Caco-2 (cell line): ENCODE data around the gene C1RL. TPM values are rescaled to one million over a fixed set of nuclear protein-coding genes. Genes with fewer than 3 reads are reported as not detected.

Source experiments
- BruUV-seq: library from RNA; stranded (reverse); fragments of 400-500 nt; replicated peaks from 2 replicates; lab custom pipeline; 2021; lab: Mats Ljungman, UMichigan
- CTCF ChIA-PET: fragments of 300-600 bp; sonication (Branson Sonifier 250); formaldehyde crosslinking; loops from one replicate; lab custom pipeline; 2022; ENCODE audit warnings: antibody characterized with exemption; lab: Charles Lee
- POLR2A ChIA-PET: fragments of 300-600 bp; sonication (Branson Sonifier 250); formaldehyde crosslinking; loops from one replicate; lab custom pipeline; 2022; ENCODE audit warnings: antibody characterized with exemption; lab: Charles Lee
- DNase-seq, 2 experiments: peaks; one replicate each; pipeline versions ENCODE4 v3.0.0 to v3.0.0-alpha.2; 2020 to 2022
- H3K27me3 ChIP-seq: replicated peaks from 2 replicates; pipeline ENCODE4 v1.6.0; 2011; ENCODE audit warnings: low read length; ENCODE audit not compliant: control insufficient read depth, insufficient read depth
- H3K36me3 ChIP-seq: 2 replicates; pipeline ENCODE4 v1.5.1; 2011; ENCODE audit warnings: low read length; ENCODE audit not compliant: control insufficient read depth, insufficient read depth
- H3K4me1 ChIP-seq: fragments of 250-450 bp; sonication (Bioruptor Pico); 2 replicates; pipeline ENCODE4 v1.5.1; 2020; ENCODE audit warnings: mild to moderate bottlenecking
- H3K4me3 ChIP-seq: 2 replicates; pipeline ENCODE4 v1.5.1; 2011; ENCODE audit warnings: low read depth, mild to moderate bottlenecking, control low read depth, low read length
- H3K9me3 ChIP-seq: fragments of 250-450 bp; sonication (Bioruptor Pico); 2 replicates; pipeline ENCODE4 v1.5.1; 2020; ENCODE audit warnings: mild to moderate bottlenecking, moderate library complexity
- H3K27ac Mint-ChIP-seq: one replicate; pipeline ENCODE4 v1.8.0; 2022; ENCODE audit warnings: mixed read lengths; ENCODE audit not compliant: unreplicated experiment
- H3K27me3 Mint-ChIP-seq: one replicate; pipeline ENCODE4 v1.8.0; 2022; ENCODE audit warnings: mixed read lengths; ENCODE audit not compliant: insufficient read depth, unreplicated experiment
- H3K36me3 Mint-ChIP-seq: one replicate; pipeline ENCODE4 v1.8.0; 2022; ENCODE audit warnings: mild to moderate bottlenecking, mixed read lengths; ENCODE audit not compliant: insufficient read depth, unreplicated experiment
- H3K4me1 Mint-ChIP-seq: one replicate; pipeline ENCODE4 v1.8.0; 2022; ENCODE audit warnings: low read depth, mixed read lengths; ENCODE audit not compliant: unreplicated experiment
- H3K4me3 Mint-ChIP-seq: one replicate; pipeline ENCODE4 v1.8.0; 2022; ENCODE audit warnings: mild to moderate bottlenecking, moderate library complexity, mixed read lengths; ENCODE audit not compliant: unreplicated experiment
- H3K9me3 Mint-ChIP-seq: one replicate; pipeline ENCODE4 v1.8.0; 2022; ENCODE audit warnings: mixed read lengths; ENCODE audit not compliant: unreplicated experiment
- intact Hi-C: fragments of 100-400 bp; cut with micrococcal nuclease; formaldehyde crosslinking; loops from one replicate; pipeline ENCODE4 v1.10.0; 2022; ENCODE audit not compliant: unreplicated experiment
- total RNA-seq: library from RNA; stranded (reverse); gene quantifications from 2 replicates; pipeline ENCODE4 v1.2.3, GENCODE V29; 2022
- TF ChIP-seq, protein P1 (sequence below), 2 experiments: fragments of 200-600 bp in 1 of 2; IDR thresholded peaks; 1 replicate in 1 of 2; 2 replicates in 1 of 2; pipeline versions ENCODE4 v1.5.1 to v1.8.0; 2011 to 2022; ENCODE audit warnings: antibody characterized with exemption in 1 of 2, control low read depth in 1 of 2, inconsistent platforms in 1 of 2, low read depth in 1 of 2, low read length in 1 of 2, mild to moderate bottlenecking in 1 of 2, moderate library complexity in 1 of 2; ENCODE audit not compliant: insufficient read depth in 1 of 2, severe bottlenecking in 1 of 2, unreplicated experiment in 1 of 2

Gene C1RL
- total RNA-seq, 1 experiment from 2014 or later = 40.2 TPM

DNA sequence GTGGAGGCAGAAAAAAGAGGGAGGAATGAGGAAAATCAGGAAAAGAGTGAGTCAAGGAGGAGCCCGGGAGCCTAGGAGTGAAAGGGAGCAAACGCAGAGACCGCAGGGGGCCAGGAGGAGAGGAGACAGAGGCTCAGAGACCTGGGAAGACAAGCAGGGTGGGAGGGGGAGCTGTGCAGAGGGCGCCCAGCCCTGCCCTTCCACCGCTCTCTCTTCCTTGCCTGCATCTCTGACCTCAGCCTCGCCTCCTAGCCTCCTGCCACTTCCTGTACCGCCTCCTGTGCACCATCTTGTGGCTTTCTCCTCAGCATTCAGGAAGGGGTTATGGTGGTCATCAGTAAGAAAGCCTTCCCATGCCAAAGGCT is 22.5 kb upstream of the C1RL start:
- H3K27me3 Mint-ChIP-seq = no peaks in the 10 kb centered on the region
- H3K27ac Mint-ChIP-seq = no peak overlapping the region
- Histone ChIP-seq H3K36me3 (peaks cover 2% of the 10 kb centered on the region; the same call in 1 of the 2 replicates), H3K4me1 (peaks cover 30% of the 10 kb centered on the region), H3K27me3 (no peaks in the 10 kb centered on the region), H3K4me3 (peak overlapping the region; percentile 70), H3K9me3 (no peaks in the 10 kb centered on the region)
- H3K36me3 Mint-ChIP-seq = peaks cover 27% of the 10 kb centered on the region
- peaks cover 35% of the 10 kb centered on the region for H3K4me1 Mint-ChIP-seq
- no TSS peak for BruUV-seq
- ChIA-PET CTCF (interaction anchor here (1.4 kb wide), 1 partner anchor 22 kb away, joined by 5 read pairs; the partner anchor contains the start of gene C1RL), POLR2A (interaction anchor here (1.1 kb wide), 1 partner anchor 185 kb away, joined by 3 read pairs; no protein-coding TSS in a partner anchor)
- H3K4me3 Mint-ChIP-seq = peak overlapping the region; percentile 86
- TF ChIP-seq, protein P1, sequence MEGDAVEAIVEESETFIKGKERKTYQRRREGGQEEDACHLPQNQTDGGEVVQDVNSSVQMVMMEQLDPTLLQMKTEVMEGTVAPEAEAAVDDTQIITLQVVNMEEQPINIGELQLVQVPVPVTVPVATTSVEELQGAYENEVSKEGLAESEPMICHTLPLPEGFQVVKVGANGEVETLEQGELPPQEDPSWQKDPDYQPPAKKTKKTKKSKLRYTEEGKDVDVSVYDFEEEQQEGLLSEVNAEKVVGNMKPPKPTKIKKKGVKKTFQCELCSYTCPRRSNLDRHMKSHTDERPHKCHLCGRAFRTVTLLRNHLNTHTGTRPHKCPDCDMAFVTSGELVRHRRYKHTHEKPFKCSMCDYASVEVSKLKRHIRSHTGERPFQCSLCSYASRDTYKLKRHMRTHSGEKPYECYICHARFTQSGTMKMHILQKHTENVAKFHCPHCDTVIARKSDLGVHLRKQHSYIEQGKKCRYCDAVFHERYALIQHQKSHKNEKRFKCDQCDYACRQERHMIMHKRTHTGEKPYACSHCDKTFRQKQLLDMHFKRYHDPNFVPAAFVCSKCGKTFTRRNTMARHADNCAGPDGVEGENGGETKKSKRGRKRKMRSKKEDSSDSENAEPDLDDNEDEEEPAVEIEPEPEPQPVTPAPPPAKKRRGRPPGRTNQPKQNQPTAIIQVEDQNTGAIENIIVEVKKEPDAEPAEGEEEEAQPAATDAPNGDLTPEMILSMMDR (IDR thresholded peaks at IDR 0.05; ENCODE audit: insufficient read depth in 1 of 2, low read depth in 1 of 2, low read length in 1 of 2, severe bottlenecking in 1 of 2, unreplicated experiment in 1 of 2) = no peak
- intact Hi-C loops = no loop called here
- no peaks in the 10 kb centered on the region for H3K9me3 Mint-ChIP-seq
- DNase-seq = no peak

DNA sequence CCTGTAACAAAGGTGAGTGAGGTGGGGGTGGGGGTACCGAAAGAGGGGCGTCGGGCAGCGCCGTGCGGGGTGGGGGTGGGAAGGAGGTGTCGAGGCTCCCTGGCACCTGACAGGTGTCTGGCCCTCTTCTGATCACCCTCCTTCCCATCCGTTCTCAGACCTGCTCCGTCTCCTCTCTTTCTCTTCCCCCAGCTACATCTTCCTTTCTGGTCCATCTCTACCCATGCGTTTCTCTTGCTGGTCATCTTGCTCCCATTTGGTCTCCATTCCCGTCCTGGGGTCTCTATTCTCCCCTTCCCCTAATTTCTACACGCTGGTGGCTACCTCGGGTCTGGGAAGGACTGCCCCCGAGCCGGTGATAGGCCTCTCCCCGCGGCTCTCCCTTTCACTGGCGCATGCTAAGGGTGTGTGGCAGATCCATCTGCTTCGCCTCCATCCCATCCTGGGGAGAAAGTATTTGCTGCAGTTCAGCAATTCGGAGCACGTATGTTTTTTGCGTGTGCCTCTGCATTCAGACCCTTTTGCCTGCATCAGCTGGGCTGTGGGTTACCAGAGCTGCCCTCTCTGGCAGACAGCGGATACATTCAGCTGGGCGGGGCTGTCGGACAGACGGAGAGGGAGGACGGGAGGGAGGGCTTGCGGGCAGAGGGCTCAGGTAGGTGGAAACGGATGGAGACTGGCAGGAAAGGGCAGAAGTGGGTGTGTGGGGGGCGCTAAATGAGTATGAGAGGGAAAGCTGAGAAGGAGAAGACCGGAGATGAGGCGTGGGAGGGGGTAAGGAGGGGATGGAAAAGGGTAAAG is 21.9 kb upstream of the C1RL start:
- Histone ChIP-seq H3K36me3 (peaks cover 2% of the 10 kb centered on the region; the same call in 1 of the 2 replicates), H3K9me3 (no peaks in the 10 kb centered on the region), H3K4me3 (peak overlapping the region; percentile 70), H3K4me1 (peaks cover 30% of the 10 kb centered on the region), H3K27me3 (no peaks in the 10 kb centered on the region)
- peak overlapping the region; percentile 86 for H3K4me3 Mint-ChIP-seq
- peak overlapping the region; percentile 79 for H3K27ac Mint-ChIP-seq
- DNase-seq = peak; percentile 69 to 75
- CTCF ChIA-PET = interaction anchor here (1.0 to 1.4 kb wide), 2 partner anchors 14 to 22 kb away, joined by 3 to 5 read pairs; partner anchors contain the start of gene C1RL
- no peaks in the 10 kb centered on the region for H3K9me3 Mint-ChIP-seq
- intact Hi-C loops = no loop called here
- no peaks in the 10 kb centered on the region for H3K27me3 Mint-ChIP-seq
- BruUV-seq = TSS peak; percentile 7
- H3K4me1 Mint-ChIP-seq = peaks cover 35% of the 10 kb centered on the region
- TF ChIP-seq, protein P1 (IDR thresholded peaks at IDR 0.05; ENCODE audit: insufficient read depth in 1 of 2, low read depth in 1 of 2, low read length in 1 of 2, severe bottlenecking in 1 of 2, unreplicated experiment in 1 of 2) = no peak
- POLR2A ChIA-PET = interaction anchor here (0.7 to 1.1 kb wide), 3 partner anchors 22 to 185 kb away, joined by 3 read pairs; partner anchors contain the start of gene C1RL
- peaks cover 27% of the 10 kb centered on the region for H3K36me3 Mint-ChIP-seq

DNA sequence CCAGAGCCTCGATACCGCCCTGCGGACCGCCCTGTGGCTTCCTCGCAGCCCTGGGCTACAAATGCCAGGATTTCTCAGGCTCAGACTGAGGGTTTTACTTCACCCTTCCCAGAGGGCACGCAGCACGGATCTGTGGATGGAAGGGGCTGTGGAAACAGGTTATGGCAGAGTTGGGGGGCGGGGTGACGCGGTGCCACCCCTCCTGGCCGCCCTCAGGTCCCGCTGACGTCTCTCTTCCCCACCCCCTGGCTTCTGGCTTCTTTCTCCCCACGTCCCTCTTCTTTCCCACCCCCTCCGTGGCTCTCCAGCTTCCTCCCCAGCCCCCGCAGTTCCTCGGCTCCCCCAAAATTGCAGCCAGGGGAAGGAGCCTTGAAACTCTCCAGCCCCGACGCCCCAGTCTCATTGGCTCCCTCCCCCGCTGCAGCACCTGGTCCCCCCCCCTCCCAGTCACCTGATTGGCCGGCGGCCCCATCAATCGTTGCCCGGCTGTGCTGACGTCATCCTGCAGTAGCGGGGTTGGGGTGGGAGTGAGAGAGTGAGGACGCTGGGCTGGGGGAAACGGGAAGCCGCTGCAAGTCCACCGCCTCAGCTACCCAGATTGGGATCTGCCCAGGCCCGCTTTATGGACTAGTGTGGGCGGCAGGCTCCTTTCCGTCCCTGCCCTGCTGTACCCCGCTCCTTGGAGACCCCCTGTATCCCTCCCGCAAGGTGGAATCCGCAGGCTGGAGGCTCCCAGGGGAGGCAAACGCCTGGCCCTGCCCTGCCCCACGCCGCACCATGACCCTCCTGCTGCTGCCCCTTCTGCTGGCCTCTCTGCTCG is 21.1 kb upstream of the C1RL start, which contains the start of gene CLSTN3:
TSS of gene CLSTN3 (plus strand) at position 500 of the 820 bp plus-strand sequence. CDS start at position 778, 278 bp downstream.
- intact Hi-C loops = loop anchor here (1.0 kb wide), 1 partner anchor 22 kb away; no protein-coding TSS in a partner anchor
- no peaks in the 10 kb centered on the region for H3K27me3 ChIP-seq
- H3K9me3 Mint-ChIP-seq = no peaks in the 10 kb centered on the region
- BruUV-seq = no TSS peak
- peak within 1 kb of the TSS; percentile 86 for H3K4me3 Mint-ChIP-seq
- peaks cover 35% of the 10 kb centered on the region for H3K4me1 Mint-ChIP-seq
- peaks cover 27% of the 10 kb centered on the region for H3K36me3 Mint-ChIP-seq
- no peaks in the 10 kb centered on the region for H3K9me3 ChIP-seq
- no peaks in the 10 kb centered on the region for H3K27me3 Mint-ChIP-seq
- peaks cover 30% of the 10 kb centered on the region for H3K4me1 ChIP-seq
- H3K36me3 ChIP-seq = peaks cover 2% of the 10 kb centered on the region; the same call in 1 of the 2 replicates
- H3K27ac Mint-ChIP-seq = peak within 1 kb of the TSS; percentile 79
- TF ChIP-seq, protein P1 (IDR thresholded peaks at IDR 0.05; ENCODE audit: insufficient read depth in 1 of 2, low read depth in 1 of 2, low read length in 1 of 2, severe bottlenecking in 1 of 2, unreplicated experiment in 1 of 2) = no peak
- CTCF ChIA-PET = interaction anchor here (1.0 to 1.4 kb wide), 2 partner anchors 15 to 21 kb away, joined by 3 to 5 read pairs; partner anchors contain the start of gene C1RL
- peak within 1 kb of the TSS; percentile 70 for H3K4me3 ChIP-seq
- DNase-seq = peak; percentile 94 to 95
- POLR2A ChIA-PET = interaction anchor here (0.8 to 0.9 kb wide), 2 partner anchors 21 to 187 kb away, joined by 3 read pairs; partner anchors contain the start of genes C1RL and RNU7-1
